Retina (tissue), 1 donor: Measurements from ENCODE around the gene TTYH2.
"Not testable (repeated sequence)": the region's sequence is repeated elsewhere in the genome, so short reads cannot be mapped to it uniquely, and the experiment has no call there.

Experiments used
- DNase-seq: peaks from one replicate; pipeline ENCODE4 v3.0.0-alpha.2; 2016

Gene TTYH2

GRCh38 chr17:74212913-74213791, at the start of gene TTYH2:
Gene TTYH2 (plus strand): TSS chr17:74213571. CDS start chr17:74213588, 17 bp downstream.
- DNase-seq = peak; percentile 72

GRCh38 chr17:74163836-74164235, 49.5 kb upstream of the TTYH2 start:
- no peak for DNase-seq

DNA sequence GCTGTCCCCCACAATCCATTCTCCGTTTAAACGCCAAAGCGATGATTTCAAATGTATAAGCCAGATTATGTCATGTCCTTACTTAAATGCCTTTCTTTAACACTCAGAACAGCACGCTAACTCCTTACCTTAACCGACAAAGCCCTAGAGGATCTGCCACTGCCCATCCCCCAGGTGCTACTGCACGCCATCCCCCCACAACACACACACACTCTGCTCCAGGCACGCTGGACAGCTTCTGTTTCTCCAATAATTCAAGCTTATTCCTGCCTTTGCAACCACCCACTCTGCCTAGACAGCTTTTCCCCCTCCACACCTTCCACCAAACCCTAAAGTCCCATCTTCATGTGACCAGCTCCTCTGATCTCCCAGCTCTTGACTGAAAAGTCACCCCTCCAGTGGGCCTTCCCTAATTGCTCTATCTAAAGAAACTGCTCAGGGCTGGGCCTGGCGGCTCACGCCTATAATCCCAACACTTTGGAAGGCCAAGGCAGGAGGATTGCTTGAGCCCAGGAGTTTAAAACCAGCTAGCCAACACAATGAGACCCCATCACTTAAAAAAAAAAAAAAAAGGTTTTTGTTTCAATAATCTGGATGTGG, 48.8 kb upstream of the TTYH2 start:
- no peak for DNase-seq

GRCh38 chr17:74165797-74166365, 47.5 kb upstream of the TTYH2 start:
- DNase-seq = no peak

GRCh38 chr17:74170924-74171323, 42.4 kb upstream of the TTYH2 start:
- DNase-seq = no peak

DNA sequence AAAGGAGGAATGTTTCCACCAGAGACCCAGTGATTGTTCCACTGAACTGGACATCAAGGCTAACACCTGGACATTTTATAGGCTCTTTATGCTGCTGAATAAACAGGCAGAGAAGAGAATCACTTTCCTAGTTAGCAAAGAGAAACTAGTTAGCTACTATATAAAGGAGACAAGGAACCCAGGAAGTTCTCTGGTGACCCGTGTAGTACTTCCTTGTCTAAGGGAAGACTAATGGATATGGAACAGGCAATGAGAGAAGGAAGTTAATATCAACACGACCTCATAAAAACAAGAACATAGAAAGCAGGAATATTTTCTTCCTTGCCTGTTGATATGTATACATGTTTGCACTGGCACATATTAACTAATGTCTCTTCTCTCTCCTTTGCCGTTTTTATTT, 40.7 kb upstream of the TTYH2 start:
- DNase-seq = no peak

GRCh38 chr17:74176546-74177001, 36.8 kb upstream of the TTYH2 start:
- DNase-seq = peak; percentile 88

DNA sequence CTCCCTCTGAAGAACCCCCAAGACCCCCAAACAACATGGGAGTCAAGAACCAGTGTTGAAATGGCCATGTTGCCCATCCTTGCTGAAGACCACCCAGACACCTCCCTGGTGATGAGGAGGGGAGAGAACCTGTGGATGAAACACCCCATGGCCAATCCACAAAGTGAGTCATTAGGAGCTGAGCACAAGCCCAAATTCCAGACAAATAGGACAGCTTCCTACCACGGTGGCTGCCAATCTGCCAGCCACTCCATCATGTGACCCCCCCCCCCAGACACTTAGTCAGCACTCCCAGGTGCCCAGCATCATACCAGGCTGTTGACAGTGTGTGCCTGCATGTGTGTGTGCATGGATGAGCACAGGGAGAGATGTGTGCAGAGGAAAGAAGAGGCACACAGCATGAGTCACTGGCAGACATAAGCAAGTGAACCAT, 36.3 kb upstream of the TTYH2 start:
- DNase-seq = no peak

- DNase-seq = no peak
Measured at GRCh38 chr17:74179576-74179975, 33.8 kb upstream of the TTYH2 start.

DNA sequence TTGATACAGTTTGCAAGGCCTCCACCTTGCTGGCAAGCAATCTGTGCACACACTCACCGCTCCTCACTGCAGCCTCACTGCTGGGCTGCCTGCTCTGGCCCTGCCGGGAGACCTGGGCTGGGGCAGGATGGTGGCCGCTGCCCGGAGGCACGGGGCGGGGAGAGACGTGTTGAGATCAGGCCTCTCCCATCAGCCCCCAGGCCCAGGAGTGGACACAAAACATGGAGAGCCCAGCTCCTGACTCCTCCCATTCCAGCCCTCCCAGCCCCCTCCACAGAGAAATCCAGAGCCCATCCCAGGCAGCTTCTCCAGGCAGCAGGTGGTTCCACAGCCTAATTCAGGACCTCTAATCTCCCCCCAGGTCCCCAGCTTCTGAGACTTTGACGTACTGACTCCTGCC, 33.0 kb upstream of the TTYH2 start:
- no peak for DNase-seq

DNA sequence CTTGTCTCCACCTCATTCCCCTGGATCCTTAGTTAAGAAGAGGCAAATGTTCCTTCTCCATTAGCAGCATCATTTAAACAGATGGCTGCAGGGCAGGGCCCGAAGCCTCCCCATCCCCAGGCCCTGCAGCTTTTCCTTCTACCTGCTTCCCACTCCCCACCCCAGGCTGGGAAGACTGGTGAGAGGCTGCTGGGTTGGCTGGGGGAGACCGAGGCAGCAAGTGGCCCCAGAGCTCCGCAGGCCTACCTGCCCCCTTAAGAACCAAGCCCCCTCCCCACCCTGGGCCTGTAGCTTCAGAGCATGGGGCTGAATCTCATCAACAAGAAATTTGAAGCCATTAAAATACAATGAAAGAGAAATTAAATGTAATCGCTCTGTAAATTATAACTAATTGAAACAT, 32.0 kb upstream of the TTYH2 start:
- DNase-seq = no peak

GRCh38 chr17:74182041-74182723, 31.2 kb upstream of the TTYH2 start:
- no peak for DNase-seq

- no peak for DNase-seq
Measured at GRCh38 chr17:74183411-74183810, 30.0 kb upstream of the TTYH2 start.

- DNase-seq = no peak
Measured at GRCh38 chr17:74185571-74186185, 27.7 kb upstream of the TTYH2 start.

DNA sequence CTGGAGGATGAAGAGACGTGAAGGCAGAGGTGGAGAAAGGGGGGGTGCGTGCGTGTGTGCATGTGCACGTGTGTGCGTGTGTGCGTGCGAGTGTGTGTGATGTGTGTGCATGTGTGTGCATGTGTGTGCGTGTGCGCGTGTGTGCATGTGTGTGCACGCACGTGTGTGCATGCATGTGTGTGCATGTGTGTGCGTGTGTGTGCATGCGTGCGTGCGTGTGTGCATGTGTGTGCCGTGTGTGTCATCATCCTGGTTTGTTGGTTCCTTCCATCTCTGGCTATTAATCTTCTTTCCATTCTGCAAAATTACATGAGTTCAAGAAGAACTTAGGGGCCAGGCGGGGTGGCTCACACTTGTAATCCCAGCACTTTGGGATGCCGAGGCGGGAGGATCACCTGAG, 26.9 kb upstream of the TTYH2 start:
- DNase-seq = no peak

DNA sequence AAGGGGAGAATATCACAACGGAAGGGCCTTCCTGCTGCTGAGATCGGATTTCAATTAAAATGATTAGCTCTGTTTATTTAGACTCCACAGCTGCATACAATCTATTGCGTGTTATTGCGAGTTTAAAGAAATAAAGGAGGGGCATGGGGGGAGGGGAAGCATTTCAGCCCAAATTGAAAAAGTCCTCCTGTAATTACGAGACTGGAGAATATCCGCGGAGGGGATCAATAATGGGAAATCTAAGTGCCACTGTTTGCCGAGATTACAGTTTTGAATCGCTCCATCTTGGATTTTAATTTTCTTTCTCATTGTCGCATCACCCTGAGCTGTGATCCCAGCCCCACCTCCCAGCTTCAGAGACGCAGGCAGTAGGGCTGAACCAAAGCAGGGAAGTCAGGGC, 25.6 kb upstream of the TTYH2 start:
- DNase-seq = no peak

DNA sequence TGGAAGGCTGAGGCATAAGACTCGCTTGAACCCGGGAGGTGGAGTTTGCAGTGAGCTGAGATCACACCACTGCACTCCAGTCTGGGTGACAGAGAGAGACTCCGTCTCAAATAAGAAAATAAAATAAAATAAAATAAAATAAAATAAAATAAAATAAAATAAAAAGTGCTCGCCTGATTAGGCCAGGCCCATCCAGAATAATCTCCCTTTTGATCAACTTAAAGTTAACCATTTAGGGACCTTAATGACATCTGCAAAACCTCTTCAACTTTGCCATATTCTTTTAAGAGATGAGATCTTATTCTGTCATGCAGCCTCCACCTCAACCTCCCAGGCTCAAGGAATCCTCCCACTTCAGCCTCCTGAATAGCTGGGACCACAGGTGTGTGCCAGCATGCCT, 24.7 kb upstream of the TTYH2 start:
- DNase-seq = not testable (repeated sequence)

DNA sequence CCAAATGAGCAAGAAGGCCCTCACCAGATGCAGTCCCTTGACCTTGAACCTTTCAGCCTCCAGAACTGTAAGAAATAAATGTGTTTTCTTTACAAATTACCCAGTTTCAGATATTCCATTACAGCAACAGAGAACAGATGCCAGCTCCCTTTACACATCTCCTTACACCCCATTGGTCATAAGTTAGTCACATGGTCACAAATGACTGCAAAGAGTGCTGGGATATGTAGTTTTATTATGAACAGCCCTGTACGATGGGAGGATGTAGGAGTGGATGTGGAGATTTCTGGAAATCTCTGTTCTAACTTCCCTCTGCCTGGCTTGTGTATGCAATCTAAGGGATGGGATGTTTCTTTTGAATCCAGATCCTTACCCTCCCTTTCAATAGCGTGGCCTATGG, 23.2 kb upstream of the TTYH2 start:
- no peak for DNase-seq

- DNase-seq = no peak
Measured at GRCh38 chr17:74190807-74191406, 22.5 kb upstream of the TTYH2 start.

GRCh38 chr17:74192950-74193781, 20.2 kb upstream of the TTYH2 start:
- DNase-seq = peak; percentile 64

GRCh38 chr17:74194682-74195081, 18.7 kb upstream of the TTYH2 start:
- DNase-seq = no peak
